Activated CD8-positive, alpha-beta memory T cell treated with anti-CD3 and anti-CD28 coated beads, Interleukin-2, amount 50 U/mL, for 24 hours (primary cell): Measurements from ENCODE around the gene GABRR1.

Experiments
- DNase-seq: peaks from one replicate; pipeline ENCODE4 v3.0.0-alpha.2; 2020; ENCODE audit errors: extremely low read depth

GABRR1 gene

GRCh38 chr6:89215391-89215790, 1.8 kb downstream of the GABRR1 start:
- DNase-seq = no peak

GRCh38 chr6:89214197-89214596, 3.0 kb downstream of the GABRR1 start:
- no peak for DNase-seq

DNA sequence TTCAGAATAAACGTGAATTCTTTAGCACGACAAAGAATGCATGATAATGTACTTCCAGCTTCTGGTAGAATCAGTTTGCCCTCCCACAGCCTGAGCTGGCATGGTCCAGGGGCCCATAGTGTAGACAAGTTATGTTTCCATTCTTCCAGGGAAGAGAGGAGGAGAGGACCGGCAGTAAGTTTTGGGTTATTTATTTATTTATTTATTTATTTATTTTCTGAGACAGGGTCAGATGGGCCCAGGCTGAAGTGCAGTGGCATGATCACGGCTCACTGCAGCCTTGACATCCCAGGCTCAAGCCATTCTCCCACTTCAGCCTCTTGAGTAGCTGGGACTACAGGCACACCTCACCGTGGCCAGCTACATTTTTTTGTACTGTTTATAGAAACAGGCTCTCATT, 4.7 kb downstream of the GABRR1 start:
- no peak for DNase-seq

- DNase-seq = no peak
Measured at GRCh38 chr6:89209457-89209856, 7.7 kb downstream of the GABRR1 start.

DNA sequence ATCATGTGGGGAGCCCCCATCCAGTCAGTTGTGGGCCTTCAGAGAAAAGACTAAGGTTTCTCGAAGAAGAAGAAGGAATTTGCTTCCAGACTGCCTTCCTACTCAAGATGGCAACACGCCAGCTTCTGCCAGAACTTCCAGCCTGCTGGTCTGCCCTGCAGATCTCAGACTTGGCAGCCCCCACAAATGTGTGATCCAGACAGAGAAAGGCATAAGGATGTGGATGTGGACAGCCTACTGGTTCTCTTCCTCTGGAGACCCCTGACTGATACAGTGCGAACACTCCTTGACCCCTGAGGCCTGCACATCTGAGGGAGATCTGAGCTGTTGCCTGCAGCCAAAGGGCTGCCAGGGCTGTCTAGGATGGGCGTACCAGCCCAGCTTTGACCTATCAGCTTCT, 8.6 kb downstream of the GABRR1 start:
- no peak for DNase-seq

- DNase-seq = no peak
Measured at GRCh38 chr6:89205819-89206218, 11.3 kb downstream of the GABRR1 start.

- DNase-seq = no peak
Measured at GRCh38 chr6:89204096-89204495, 13.1 kb downstream of the GABRR1 start.

- no peak for DNase-seq
Measured at GRCh38 chr6:89200706-89201215, 16.4 kb downstream of the GABRR1 start.

- DNase-seq = no peak
Measured at GRCh38 chr6:89199579-89199978, 17.6 kb downstream of the GABRR1 start.

DNA sequence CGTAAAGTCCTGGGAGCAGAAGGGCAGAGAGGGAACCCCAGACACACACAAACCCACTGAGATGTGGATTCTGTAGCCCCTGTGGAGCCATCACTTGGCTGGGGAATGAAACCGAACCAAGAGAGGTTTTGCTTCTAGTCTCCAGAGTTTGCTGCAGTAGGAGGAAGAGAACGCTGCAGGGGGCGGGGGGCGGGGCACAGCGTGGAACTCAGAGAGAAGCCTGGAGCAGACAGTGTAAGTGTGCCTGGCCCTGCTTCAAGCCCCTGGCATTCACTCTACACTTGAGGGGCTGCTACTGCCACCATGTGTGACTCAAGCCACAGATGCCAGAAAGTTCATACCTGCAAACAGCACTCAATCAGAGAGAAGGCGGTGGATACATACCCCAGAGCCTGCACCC, 18.9 kb downstream of the GABRR1 start:
- DNase-seq = no peak

GRCh38 chr6:89197141-89197540, 20.0 kb downstream of the GABRR1 start:
- no peak for DNase-seq

- DNase-seq = no peak
Measured at GRCh38 chr6:89194559-89194958, 22.6 kb downstream of the GABRR1 start.

DNA sequence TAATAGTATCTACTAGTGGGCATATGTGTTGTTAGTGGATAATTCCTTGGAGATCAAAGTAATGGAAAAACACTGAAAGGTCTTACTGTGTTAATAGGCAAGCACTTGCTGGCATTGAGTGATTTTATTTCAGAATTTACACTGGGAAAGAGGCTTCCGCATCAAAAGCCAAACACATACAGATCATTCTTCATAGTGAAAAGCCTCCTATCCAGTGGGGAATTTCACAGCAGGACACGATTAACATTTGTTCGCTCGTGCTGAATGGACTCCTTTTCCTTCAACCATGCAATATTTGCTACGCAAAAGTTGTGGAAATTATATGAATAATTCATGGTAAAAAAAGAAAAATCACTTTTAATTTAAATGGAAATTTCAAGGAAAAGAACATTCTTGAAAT, 26.4 kb downstream of the GABRR1 start:
- no peak for DNase-seq

- DNase-seq = no peak
Measured at GRCh38 chr6:89187504-89187903, 29.7 kb downstream of the GABRR1 start.

DNA sequence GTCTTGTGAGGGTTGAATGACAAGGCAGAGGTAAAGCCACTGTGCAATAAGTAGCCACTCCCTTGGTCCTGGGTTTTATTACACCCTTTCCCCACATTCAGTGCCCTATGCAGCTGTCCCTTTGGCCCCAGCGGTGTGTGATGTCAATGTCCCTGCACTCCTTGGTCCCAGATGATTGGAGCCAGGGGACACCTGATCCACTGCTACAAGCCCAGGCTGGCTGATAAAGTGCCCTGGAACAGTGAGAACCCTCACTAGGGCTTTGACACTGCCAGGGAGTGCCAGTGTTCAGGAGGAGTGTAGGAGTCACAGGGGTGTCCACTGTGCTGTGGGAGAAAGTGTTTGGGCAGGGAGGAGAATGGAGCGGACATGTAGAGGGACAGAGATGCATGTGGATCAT, 30.4 kb downstream of the GABRR1 start:
- no peak for DNase-seq

DNA sequence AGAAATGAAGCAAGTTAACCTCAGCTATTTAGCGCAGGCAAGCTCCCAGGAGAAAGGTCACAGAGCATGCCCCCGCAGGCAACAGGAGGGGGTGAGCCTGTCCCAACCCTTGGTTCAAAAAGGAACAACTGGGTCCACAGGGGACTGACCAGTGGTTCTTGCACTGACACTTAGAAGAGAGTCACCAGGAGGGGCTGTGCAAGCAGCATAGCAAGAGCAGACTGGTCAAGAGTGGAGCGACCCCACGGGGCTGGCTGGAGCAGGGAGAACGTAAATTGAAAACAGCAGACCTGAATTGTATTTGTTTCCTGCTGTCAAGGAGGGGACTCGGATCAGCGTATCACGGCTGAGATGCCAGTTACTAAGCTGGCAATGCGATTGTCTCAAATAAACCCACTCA, 32.8 kb downstream of the GABRR1 start:
- no peak for DNase-seq

DNA sequence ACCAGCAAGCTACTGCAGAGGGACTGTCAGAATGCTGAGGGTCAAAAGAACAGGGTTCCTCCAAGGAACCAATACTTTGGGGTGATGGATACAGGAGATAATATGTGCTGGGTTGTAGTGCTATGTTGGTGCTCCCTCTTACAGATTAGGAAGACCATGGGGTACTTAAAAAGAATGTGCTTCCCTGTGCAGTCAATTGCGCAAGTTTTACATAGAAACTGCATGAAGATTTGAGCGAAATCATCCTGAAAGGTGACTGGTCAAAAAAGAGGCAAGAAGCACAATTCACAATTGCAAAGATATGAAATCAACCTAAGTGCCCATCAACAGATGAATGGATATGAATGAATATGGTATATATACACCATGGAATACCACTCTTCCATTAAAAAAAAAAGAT, 33.9 kb downstream of the GABRR1 start:
- no peak for DNase-seq

DNA sequence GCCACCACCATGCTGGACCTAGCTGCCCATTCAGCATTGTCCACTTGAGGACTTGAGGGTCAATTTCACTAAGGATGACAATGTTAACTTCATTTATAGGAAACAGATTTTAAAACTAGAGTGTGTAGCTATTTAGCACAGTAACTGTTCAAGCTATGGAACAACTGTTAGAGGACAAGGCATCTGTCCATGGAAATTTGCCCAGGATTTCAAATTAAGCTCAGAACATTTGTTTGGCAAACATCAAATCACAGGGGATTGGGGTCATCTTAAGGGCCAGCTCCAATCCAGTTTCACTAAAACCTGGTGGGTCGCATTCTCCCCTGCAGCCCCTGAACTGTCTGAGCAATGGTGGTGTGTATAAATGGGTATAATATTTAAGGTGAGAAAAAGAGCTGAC, 36.2 kb downstream of the GABRR1 start:
- no peak for DNase-seq

- DNase-seq = no peak
Measured at GRCh38 chr6:89180112-89180511, 37.0 kb downstream of the GABRR1 start.

DNA sequence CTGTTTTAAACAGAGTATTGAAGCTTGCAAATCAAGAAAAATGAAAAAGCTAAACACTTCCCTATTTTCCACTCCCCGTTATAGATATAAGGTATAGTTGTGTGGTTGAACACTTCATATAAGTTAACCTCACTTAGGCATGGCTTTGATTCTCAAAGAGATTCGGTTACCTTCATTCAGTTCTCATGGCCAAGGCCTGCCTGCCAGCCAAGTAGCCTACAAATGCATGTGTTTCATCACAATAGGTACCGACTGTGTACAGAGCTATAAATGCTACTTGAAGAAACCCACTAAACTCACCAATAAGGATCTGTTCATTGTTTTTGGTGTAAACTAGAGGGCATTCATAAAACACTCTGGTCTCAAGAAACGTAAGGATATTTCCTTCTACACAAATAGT, 43.5 kb downstream of the GABRR1 start:
- DNase-seq = no peak

- DNase-seq = no peak
Measured at GRCh38 chr6:89172131-89172530, 45.0 kb downstream of the GABRR1 start.

- DNase-seq = no peak
Measured at GRCh38 chr6:89162047-89162371, 55.1 kb downstream of the GABRR1 start.

- no peak for DNase-seq
Measured at GRCh38 chr6:89161326-89162046, 55.7 kb downstream of the GABRR1 start.
